RWPE1 (cell line): ENCODE data around the gene SRI.
A peak's percentile ranks its signal among the peaks of the same experiment; 100 is the strongest.
"Not testable (repeated sequence)": the region's sequence is repeated elsewhere in the genome, so short reads cannot be mapped to it uniquely, and the experiment has no call there.

Experiments
- CTCF ChIA-PET: fragments of 350-600 bp; sonication (Branson Sonifier 250); formaldehyde crosslinking; extraction: SDS; loops from one replicate; lab custom pipeline; 2021; lab: Yijun Ruan, JAX
- POLR2A ChIA-PET: fragments of 400-600 bp; formaldehyde crosslinking; extraction: SDS; loops from one replicate; lab custom pipeline; 2020; ENCODE audit warnings: antibody characterized with exemption; ENCODE audit not compliant: low non-redundant PET; lab: Yijun Ruan, JAX
- DNase-seq: peaks from one replicate; pipeline ENCODE4 v3.0.0; 2012; ENCODE audit warnings: low spot score
- H3K27ac ChIP-seq: fragments of 450-650 bp; 2 replicates; pipeline ENCODE4 v1.5.1; 2017
- CTCF ChIP-seq: fragments of 450-650 bp; conservative IDR thresholded peaks from 2 replicates; pipeline ENCODE4 v1.5.1; 2017; ENCODE audit warnings: low read depth, mild to moderate bottlenecking

Gene SRI

DNA sequence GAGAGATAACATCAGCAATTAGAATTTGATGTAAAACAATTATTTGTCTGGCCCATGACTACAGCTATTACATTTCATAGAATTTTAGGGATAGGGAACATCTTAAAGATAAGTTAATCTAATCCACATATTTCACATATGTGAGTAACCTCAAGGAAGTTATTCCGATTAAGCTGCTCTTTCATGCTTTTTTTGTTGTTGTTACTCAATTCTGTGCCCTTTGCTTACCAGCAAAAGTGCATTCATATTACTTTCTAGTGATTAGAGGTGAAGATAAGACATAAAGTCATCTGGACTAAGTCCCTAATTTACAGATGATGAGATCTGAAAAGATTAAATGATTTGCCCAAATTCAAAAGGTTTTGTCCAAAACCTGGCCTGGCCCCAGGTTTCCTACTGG is 40.9 kb upstream of the SRI start:
- no peak overlapping the region for H3K27ac ChIP-seq
- no peak for TF ChIP-seq CTCF
- no peak for DNase-seq
- CTCF ChIA-PET, result no interaction called here
- POLR2A ChIA-PET, result no interaction called here

DNA sequence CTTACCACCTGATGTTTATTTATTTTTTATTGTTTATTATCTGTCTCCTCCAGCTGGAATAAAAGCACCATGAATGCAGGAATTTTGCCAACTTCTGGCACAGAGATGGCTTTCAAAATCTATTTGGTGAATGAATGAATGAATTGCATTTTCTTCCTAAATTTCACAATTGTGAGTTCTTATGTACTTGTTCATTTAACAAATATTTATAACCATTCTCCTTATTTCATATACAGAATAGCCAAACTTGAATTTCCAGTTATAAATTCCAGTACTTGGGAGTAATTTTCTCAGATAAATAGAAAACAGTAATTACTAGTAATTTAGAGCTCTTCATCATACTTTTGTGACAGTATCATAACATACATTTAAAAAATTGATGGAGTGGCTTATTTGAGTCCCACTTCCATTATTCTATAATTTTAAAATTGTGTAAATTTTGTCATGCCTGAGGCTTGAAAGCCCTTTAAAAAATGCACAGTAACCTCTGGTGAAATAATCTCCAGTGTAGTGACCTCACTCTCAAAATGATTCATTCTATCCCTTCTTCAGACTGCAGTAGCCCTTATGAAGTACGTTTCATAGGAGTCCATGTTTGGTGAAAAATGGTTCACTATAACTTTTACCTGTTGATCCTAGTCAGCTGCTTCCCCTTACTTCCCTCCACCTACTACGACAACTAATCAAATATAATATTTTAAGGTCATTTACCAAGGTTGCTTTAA is 40.0 kb upstream of the SRI start:
- ChIA-PET POLR2A (no interaction called here), CTCF (no interaction called here)
- H3K27ac ChIP-seq, result no peak overlapping the region
- no peak for DNase-seq
- no peak for TF ChIP-seq CTCF

DNA sequence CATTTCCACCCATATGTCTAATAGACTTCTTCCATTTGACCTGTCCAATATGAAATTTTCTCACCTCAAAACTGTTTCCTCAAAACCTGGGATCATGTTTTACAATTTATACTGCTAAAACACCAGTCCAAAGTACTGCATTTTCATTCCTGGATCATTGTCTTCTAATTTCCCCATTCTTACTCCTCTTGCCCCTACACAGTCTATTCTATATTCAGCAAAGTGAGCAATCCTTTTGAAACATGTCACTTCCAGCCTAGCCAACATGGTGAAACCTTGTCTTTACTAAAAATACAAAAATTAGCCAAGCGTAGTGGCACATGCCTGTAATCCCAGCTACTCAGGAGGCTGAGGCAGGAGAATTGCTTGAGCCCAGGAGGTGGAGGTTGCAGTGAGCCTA is 38.5 kb upstream of the SRI start:
- H3K27ac ChIP-seq, DNase-seq, CTCF ChIA-PET, POLR2A ChIA-PET: not testable (repeated sequence)

DNA sequence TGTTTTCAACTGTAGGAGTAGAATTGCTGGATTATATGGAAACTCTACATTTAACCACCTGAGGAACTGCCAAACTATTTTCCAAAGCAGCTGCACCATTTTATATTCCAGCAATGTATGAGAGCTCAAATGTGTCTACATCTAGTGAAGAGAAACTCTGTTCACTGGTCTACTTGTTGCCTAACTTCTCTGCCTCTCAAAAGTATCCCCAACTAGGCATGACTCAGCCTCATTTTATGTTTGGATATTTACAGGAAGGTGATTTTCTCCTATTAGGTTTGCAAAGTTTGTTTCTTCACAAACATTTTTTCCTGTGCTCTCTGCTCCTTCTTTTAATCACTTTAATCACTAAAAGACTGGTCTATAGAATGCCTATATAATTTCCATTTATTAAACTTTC is 37.1 kb upstream of the SRI start:
- DNase-seq, result no peak

DNA sequence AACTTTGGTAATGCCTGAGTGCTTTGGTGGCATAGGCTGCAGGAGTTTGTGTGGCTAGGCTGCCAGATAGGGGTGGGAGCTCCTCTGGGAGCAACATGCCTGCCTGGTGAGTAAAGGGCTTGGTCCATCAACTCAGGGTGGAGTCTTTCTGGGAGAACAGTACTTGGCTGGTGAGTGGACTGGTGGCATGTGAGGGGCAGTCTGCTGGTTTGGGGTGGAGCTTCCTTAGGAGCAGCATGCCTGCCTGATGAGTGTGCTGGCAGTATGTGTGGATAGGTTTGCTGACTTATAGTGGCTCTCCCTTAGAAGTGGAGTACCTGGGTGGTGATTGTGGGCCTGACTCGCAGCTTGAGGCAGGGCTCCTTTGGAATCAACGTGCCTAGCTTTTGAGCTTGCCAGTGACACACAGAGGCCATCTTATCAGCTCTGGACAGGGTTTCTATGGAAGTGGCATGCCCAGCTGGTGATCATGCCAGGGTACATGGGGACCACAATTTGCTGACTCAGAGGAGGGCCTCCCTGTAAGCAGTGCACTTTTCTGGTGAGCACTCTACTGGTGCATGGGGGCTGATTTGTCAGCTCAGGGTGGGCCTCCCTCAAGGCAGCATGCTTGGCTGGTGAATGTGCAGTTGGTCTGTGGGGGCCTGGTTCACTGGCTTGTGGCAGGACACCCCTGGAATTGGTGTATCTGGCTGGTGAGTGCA is 35.0 kb upstream of the SRI start:
- peak; percentile 88 for DNase-seq
- ChIA-PET POLR2A (no interaction called here), CTCF (no interaction called here)
- TF ChIP-seq CTCF, result no peak
- H3K27ac ChIP-seq, result peak overlapping the region; percentile 76

More for the DNA sequence above, 37.1 kb upstream of the SRI start:
- ChIA-PET POLR2A (no interaction called here), CTCF (no interaction called here)
- no peak overlapping the region for H3K27ac ChIP-seq
- TF ChIP-seq CTCF, result no peak

DNA sequence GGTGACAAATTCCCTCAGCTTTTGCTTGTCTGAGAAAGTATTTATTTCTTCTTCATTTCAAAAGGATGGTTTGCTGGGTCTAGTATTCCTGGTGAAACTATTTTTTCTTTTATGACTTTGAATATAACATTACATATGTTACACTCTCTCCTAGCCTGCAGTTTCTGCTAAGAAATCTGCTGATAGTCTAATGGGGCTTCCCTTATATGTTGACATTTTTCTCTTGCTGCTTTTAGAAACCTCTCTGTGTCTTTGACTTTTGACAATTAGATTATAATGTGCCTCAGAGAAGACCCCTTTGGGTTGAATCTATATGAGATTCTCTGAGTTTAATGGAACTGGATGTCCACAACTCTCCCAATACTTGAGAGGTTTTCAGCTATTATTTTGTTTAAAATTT is 33.8 kb upstream of the SRI start:
- CTCF ChIA-PET, result no interaction called here
- DNase-seq, result no peak
- H3K27ac ChIP-seq, result no peak overlapping the region
- POLR2A ChIA-PET, result no interaction called here
- TF ChIP-seq CTCF, result no peak

DNA sequence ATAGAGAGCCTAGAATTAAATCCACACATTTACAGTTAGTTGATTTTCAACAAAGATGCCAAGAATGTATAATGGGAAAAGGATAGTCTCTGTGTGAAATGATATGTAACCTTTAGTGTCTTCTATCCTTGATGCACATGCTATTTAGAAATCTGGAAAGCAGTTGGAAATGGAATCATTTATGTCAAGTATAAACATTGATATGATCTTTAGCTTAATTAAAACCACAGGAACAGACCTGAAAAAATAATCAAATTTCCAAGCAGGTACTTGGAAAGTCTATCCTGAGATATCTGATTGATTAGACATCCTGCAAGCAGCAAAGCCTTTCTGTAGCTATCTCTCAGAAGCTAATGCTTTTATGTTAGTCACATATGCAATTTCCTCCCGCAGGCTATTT is 24.4 kb upstream of the SRI start:
- no peak overlapping the region for H3K27ac ChIP-seq

More for the DNA sequence above, 24.4 kb upstream of the SRI start:
- CTCF ChIA-PET, result interaction anchor here (0.6 to 1.4 kb wide), 2 partner anchors 51 to 114 kb away, joined by 3 to 23 read pairs; no protein-coding TSS in a partner anchor
- no peak for TF ChIP-seq CTCF
- POLR2A ChIA-PET, result no interaction called here
- no peak for DNase-seq
